DND-41 (cell line): ENCODE measurements around the gene TPP1.

Experiments used
- CTCF ChIP-seq: IDR thresholded peaks from 2 replicates; pipeline ENCODE4 v1.5.1; 2012; ENCODE audit warnings: borderline replicate concordance, low read length, moderate library complexity, mild to moderate bottlenecking; ENCODE audit not compliant: poor library complexity, severe bottlenecking; ENCODE audit errors: extremely low read depth
- EZH2 ChIP-seq: IDR thresholded peaks from 3 replicates; pipeline ENCODE4 v1.6.1; 2012; ENCODE audit warnings: borderline replicate concordance, low read depth, mild to moderate bottlenecking, moderate library complexity, low read length, inconsistent platforms; ENCODE audit not compliant: severe bottlenecking

- TF ChIP-seq CTCF (peak; percentile 26), EZH2 (no peak)
Observed at GRCh38 chr11:6568191-6568918, 50.9 kb downstream of the TPP1 start.
